ENCODE measurements around the gene DCAF11. TPM values are rescaled to one million over a fixed set of nuclear protein-coding genes. Genes with fewer than 3 reads are reported as not detected.

The DCAF11 gene
- total RNA-seq, 1 donor from 2014 or later = 85.6 TPM

DNA sequence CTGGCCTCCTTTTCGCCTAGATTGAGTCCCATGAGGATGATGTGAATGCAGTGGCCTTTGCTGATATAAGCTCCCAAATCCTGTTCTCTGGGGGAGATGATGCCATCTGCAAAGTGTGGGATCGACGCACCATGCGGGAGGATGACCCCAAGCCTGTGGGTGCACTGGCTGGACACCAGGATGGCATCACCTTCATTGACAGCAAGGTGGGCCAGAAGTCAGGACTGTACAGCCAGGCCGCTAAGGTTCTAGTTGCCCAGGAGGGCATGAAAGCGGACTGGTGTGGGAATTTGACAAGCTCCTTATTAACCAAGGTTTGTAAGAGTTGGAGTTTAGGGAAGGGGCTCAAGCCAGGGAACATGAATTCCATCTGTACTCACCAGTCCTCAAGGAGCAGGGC is 5.1 kb downstream of the DCAF11 start:
- H3K9ac ChIP-seq (ENCODE audit: low read depth in 1 of 3, low read length in 3 of 3) = peak overlapping the region in 1 of 3 donors; percentile 3
- no peak overlapping the region for H3K4me3 ChIP-seq (ENCODE audit: low read length in 3 of 3)
- no peaks in the 10 kb centered on the region for H3K27me3 ChIP-seq (ENCODE audit: control insufficient read depth in 3 of 3, insufficient read depth in 3 of 3, low read length in 3 of 3)
- H3K4me1 ChIP-seq (ENCODE audit: control insufficient read depth in 3 of 3, insufficient read depth in 3 of 3, low read length in 3 of 3) = peaks cover 15 to 19% (median 17%) of the 10 kb centered on the region in 3 donors
- H3K27ac ChIP-seq (ENCODE audit: low read depth, low read length) = no peak overlapping the region
- H3K36me3 ChIP-seq (ENCODE audit: control insufficient read depth in 3 of 3, insufficient read depth in 3 of 3, low read length in 3 of 3) = peaks cover 59 to 66% (median 62%) of the 10 kb centered on the region in 3 donors
- H3K9me3 ChIP-seq (ENCODE audit: control insufficient read depth in 3 of 3, low read length in 3 of 3) = no peaks in the 10 kb centered on the region

DNA sequence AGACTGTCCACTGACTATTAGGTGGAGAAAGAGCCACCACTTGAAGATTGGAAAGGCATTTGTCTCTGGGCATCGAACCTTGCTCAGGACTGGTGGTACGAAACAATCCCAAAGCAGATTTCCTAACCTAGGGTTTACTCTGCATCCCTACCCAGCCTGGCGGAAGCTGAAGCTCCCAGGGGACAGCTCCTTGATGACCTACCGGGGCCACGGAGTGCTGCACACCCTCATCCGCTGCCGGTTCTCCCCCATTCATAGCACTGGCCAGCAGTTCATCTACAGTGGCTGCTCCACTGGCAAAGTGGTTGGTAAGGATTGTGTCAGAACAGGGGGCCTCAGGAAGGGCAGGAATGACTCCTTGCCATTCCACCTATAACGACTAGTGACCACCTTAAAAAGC is 6.6 kb downstream of the DCAF11 start:
- H3K36me3 ChIP-seq (ENCODE audit: control insufficient read depth in 3 of 3, insufficient read depth in 3 of 3, low read length in 3 of 3) = peaks cover 59 to 66% (median 62%) of the 10 kb centered on the region in 3 donors

DNA sequence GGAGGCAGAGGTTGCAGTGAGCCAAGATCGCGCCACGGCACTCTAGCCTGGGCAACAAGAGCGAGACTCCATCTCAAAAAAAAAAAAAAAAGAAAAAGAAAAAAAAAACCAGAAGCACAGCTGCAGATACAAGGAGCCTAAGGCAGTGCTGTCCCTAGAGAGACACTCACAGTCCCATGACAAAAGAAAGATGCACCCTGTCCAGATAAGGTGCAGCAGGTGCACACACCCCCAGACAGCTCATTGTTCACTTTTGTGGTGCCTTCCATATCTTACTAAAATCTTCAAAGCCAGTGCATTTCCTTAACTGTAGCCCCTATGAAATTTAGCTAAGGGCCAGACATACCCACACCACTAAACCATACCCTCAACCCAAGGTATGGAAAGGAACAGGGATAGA is 7.8 kb downstream of the DCAF11 start:
- Histone ChIP-seq H3K4me1 (ENCODE audit: control insufficient read depth in 3 of 3, insufficient read depth in 3 of 3, low read length in 3 of 3) (no peaks in the 10 kb centered on the region), H3K36me3 (ENCODE audit: control insufficient read depth in 3 of 3, insufficient read depth in 3 of 3, low read length in 3 of 3) (peaks cover 57% of the 10 kb centered on the region in 3 donors), H3K4me3 (ENCODE audit: low read length in 3 of 3) (no peak overlapping the region), H3K9ac (ENCODE audit: low read depth in 1 of 3, low read length in 3 of 3) (no peak overlapping the region), H3K27ac (ENCODE audit: low read depth, low read length) (no peak overlapping the region), H3K9me3 (ENCODE audit: control insufficient read depth in 3 of 3, low read length in 3 of 3) (no peaks in the 10 kb centered on the region), H3K27me3 (ENCODE audit: control insufficient read depth in 3 of 3, insufficient read depth in 3 of 3, low read length in 3 of 3) (no peaks in the 10 kb centered on the region)

More for the DNA sequence above, 6.6 kb downstream of the DCAF11 start:
- Histone ChIP-seq H3K4me1 (ENCODE audit: control insufficient read depth in 3 of 3, insufficient read depth in 3 of 3, low read length in 3 of 3) (peaks cover 4 to 8% (median 6%) of the 10 kb centered on the region in 3 donors), H3K9me3 (ENCODE audit: control insufficient read depth in 3 of 3, low read length in 3 of 3) (no peaks in the 10 kb centered on the region), H3K27ac (ENCODE audit: low read depth, low read length) (no peak overlapping the region), H3K9ac (ENCODE audit: low read depth in 1 of 3, low read length in 3 of 3) (no peak overlapping the region), H3K27me3 (ENCODE audit: control insufficient read depth in 3 of 3, insufficient read depth in 3 of 3, low read length in 3 of 3) (no peaks in the 10 kb centered on the region), H3K4me3 (ENCODE audit: low read length in 3 of 3) (no peak overlapping the region)

DNA sequence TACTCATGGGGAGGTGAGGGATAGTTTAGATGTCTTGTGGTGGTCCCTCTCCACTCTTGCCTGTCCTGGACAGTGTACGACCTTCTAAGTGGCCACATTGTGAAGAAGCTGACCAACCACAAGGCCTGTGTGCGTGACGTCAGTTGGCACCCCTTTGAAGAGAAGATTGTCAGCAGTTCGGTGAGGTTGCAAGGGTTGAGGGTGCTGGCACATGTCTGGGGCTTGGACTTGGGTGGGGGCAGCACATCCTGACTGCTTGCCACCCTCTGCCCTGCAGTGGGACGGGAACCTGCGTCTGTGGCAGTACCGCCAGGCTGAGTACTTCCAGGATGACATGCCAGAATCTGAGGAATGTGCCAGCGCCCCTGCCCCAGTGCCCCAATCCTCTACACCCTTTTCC is 8.3 kb downstream of the DCAF11 start:
- H3K27ac ChIP-seq (ENCODE audit: low read depth, low read length) = no peak overlapping the region
- no peak overlapping the region for H3K4me3 ChIP-seq (ENCODE audit: low read length in 3 of 3)
- H3K9me3 ChIP-seq (ENCODE audit: control insufficient read depth in 3 of 3, low read length in 3 of 3) = no peaks in the 10 kb centered on the region
- no peaks in the 10 kb centered on the region for H3K4me1 ChIP-seq (ENCODE audit: control insufficient read depth in 3 of 3, insufficient read depth in 3 of 3, low read length in 3 of 3)
- H3K36me3 ChIP-seq (ENCODE audit: control insufficient read depth in 3 of 3, insufficient read depth in 3 of 3, low read length in 3 of 3) = peaks cover 52 to 55% (median 54%) of the 10 kb centered on the region in 3 donors
- no peaks in the 10 kb centered on the region for H3K27me3 ChIP-seq (ENCODE audit: control insufficient read depth in 3 of 3, insufficient read depth in 3 of 3, low read length in 3 of 3)
- H3K9ac ChIP-seq (ENCODE audit: low read depth in 1 of 3, low read length in 3 of 3) = no peak overlapping the region

DNA sequence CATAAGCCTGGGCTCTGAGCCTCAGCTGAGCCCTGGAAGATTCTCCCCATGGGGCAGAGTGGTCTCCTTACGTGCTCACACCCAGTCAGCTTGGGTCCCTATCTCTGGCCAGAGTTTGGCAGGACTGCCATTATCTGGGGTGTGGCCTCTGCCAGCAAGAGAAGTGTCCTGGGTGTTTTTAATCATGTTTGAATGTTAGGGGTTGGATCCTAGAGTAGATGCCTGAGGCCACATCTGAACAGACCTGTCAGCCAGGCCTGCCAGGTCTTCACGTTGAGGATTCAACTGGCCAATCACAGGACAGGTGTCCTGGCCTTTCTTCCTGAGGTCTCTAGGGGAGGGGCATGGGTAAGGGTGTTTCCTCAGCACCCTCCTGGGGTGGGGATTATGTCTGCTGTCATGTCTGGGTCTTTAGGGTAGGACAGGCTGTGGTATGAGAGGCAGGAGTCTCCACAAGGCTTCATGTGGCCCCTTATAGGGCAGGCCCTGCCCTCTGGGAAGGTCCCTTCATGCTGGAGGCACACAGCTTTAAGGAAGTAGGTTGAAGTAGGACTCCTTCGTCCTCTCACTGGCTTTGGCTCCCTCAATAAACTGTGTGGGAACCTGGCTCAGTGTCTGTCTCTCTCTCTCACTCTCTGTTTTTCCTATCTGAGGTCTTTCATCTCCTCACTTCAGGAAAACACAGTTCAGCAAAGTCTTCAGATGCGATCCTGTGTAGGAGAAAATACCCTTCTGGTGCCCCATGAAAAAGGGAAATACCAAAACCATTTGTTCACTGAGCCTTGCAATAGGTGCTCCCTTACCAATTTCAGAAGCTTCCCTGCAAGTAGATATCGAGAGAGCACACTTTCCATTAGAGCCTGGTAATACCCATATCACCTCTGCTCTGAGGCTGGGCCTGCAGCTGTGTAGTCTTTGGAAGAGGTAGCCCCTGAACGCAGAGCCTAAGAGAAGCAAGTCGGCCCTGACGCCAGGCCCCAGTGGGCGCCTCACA is 9.1 kb downstream of the DCAF11 start:
- peaks cover 44 to 47% (median 45%) of the 10 kb centered on the region in 3 donors for H3K36me3 ChIP-seq (ENCODE audit: control insufficient read depth in 3 of 3, insufficient read depth in 3 of 3, low read length in 3 of 3)
- no peaks in the 10 kb centered on the region for H3K9me3 ChIP-seq (ENCODE audit: control insufficient read depth in 3 of 3, low read length in 3 of 3)
- H3K27me3 ChIP-seq (ENCODE audit: control insufficient read depth in 3 of 3, insufficient read depth in 3 of 3, low read length in 3 of 3) = no peaks in the 10 kb centered on the region
- no peaks in the 10 kb centered on the region for H3K4me1 ChIP-seq (ENCODE audit: control insufficient read depth in 3 of 3, insufficient read depth in 3 of 3, low read length in 3 of 3)
- no peak overlapping the region for H3K9ac ChIP-seq (ENCODE audit: low read depth in 1 of 3, low read length in 3 of 3)
- no peak overlapping the region for H3K4me3 ChIP-seq (ENCODE audit: low read length in 3 of 3)
- H3K27ac ChIP-seq (ENCODE audit: low read depth, low read length) = no peak overlapping the region

DNA sequence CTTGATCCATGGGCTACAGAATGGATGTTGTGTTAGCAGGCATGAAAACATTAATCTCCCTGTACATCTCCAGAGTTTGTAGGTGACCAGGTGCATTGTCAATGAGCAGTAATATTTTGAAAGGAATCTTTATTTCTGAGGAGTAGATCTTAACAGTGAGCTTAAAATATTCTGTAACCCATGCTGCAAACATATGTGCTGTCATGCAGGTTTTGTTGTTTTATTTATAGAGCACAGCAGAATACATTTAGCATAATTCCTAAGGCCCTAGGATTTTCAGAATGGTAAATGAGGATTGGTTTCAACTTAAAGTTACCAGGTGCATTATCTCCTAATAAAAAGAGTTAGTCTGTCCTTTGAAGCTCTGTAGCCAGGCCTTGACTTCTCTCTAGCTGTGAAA is 12.4 kb downstream of the DCAF11 start:
- Histone ChIP-seq H3K4me1 (ENCODE audit: control insufficient read depth in 3 of 3, insufficient read depth in 3 of 3, low read length in 3 of 3) (peaks cover 12 to 18% (median 15%) of the 10 kb centered on the region in 3 donors), H3K27me3 (ENCODE audit: control insufficient read depth in 3 of 3, insufficient read depth in 3 of 3, low read length in 3 of 3) (no peaks in the 10 kb centered on the region), H3K9me3 (ENCODE audit: control insufficient read depth in 3 of 3, low read length in 3 of 3) (no peaks in the 10 kb centered on the region), H3K36me3 (ENCODE audit: control insufficient read depth in 3 of 3, insufficient read depth in 3 of 3, low read length in 3 of 3) (peaks cover 15 to 18% (median 17%) of the 10 kb centered on the region in 3 donors), H3K27ac (ENCODE audit: low read depth, low read length) (no peak overlapping the region), H3K9ac (ENCODE audit: low read depth in 1 of 3, low read length in 3 of 3) (no peak overlapping the region), H3K4me3 (ENCODE audit: low read length in 3 of 3) (no peak overlapping the region)

DNA sequence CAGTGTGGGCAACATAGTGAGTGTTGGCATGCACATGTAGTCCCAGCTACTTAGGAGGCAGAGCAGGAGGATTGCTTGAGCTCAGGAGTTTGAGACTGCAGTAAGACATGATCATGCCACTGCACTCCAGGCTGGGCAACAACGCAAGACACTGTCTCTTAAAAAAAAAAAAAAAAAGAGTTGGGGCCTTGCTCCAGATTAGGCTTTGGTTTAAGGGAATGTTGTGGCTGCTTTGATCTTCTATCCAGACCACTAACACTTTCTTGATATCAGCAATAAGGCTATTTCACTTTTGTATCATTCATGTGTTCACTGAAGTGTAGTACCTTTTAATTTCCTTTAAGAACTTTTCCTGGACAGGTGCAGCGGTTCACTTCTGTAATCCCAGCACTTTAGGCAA is 13.1 kb downstream of the DCAF11 start:
- Histone ChIP-seq H3K27me3 (ENCODE audit: control insufficient read depth in 3 of 3, insufficient read depth in 3 of 3, low read length in 3 of 3) (no peaks in the 10 kb centered on the region), H3K4me1 (ENCODE audit: control insufficient read depth in 3 of 3, insufficient read depth in 3 of 3, low read length in 3 of 3) (peaks cover 19 to 26% (median 21%) of the 10 kb centered on the region in 3 donors), H3K36me3 (ENCODE audit: control insufficient read depth in 3 of 3, insufficient read depth in 3 of 3, low read length in 3 of 3) (peaks cover 13 to 18% (median 14%) of the 10 kb centered on the region in 3 donors), H3K9ac (ENCODE audit: low read depth in 1 of 3, low read length in 3 of 3) (no peak overlapping the region), H3K4me3 (ENCODE audit: low read length in 3 of 3) (no peak overlapping the region), H3K27ac (ENCODE audit: low read depth, low read length) (no peak overlapping the region), H3K9me3 (ENCODE audit: control insufficient read depth in 3 of 3, low read length in 3 of 3) (no peaks in the 10 kb centered on the region)

DNA sequence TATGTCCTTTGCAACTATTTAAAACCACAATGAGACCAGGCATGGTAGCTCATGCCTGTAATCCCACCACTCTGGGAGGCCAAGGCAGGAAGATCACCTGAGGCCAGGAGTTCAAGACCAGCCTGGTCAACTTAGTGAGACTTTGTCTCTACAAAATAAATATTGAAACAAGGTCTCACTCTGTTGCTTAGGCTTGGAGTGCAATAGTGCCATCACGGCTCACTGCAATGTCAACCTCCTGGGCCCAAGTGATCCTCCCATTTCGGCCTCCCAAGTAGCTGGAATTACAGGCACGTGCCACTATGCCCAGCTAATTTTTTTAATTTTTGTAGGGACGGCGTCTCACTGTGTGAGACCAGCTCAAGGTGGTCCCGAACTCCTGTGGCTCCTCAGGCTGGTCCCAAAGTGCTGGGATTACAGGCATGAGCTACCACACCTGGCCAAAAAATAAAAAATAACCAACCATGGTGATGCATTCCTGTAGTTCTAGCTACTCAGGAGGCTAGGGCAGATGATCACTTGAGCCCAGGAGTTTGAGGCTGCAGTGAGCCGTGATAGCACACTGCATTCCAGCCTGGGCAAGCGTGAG is 14.9 kb downstream of the DCAF11 start:
- no peaks in the 10 kb centered on the region for H3K9me3 ChIP-seq (ENCODE audit: control insufficient read depth in 3 of 3, low read length in 3 of 3)
- H3K27ac ChIP-seq (ENCODE audit: low read depth, low read length) = no peak overlapping the region

DNA sequence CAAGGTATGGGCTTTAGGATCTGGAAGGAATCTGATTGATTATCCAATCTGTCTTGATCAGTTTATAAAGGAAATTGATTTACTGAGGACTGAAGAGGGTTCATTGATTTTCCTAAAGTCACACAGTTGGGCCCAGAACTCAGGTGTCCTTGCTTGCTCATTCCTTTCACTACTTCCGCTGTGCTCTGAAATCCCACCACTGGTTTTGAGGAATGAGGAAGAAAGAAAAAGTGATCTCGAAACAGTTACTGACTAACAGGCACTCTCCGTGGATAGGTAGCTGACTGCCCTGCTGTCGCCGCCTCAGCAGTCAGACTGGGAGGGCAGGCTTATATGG is 15.8 kb downstream of the DCAF11 start, which contains the start of gene FITM1:
TSS of gene FITM1 (plus strand) at position 280 of the 337 bp plus-strand sequence. CDS start 905 bp downstream, outside the sequence.
- Histone ChIP-seq H3K4me3 (ENCODE audit: low read length in 3 of 3) (peak within 1 kb of the TSS; percentile 70 to 88 (median 87)), H3K4me1 (ENCODE audit: control insufficient read depth in 3 of 3, insufficient read depth in 3 of 3, low read length in 3 of 3) (peaks cover 27 to 37% (median 30%) of the 10 kb centered on the region in 3 donors), H3K36me3 (ENCODE audit: control insufficient read depth in 3 of 3, insufficient read depth in 3 of 3, low read length in 3 of 3) (peaks cover 0 to 9% (median 0%) of the 10 kb centered on the region in 3 donors), H3K9ac (ENCODE audit: low read depth in 1 of 3, low read length in 3 of 3) (peak within 1 kb of the TSS; percentile 82 to 96 (median 82)), H3K9me3 (ENCODE audit: control insufficient read depth in 3 of 3, low read length in 3 of 3) (no peaks in the 10 kb centered on the region), H3K27me3 (ENCODE audit: control insufficient read depth in 3 of 3, insufficient read depth in 3 of 3, low read length in 3 of 3) (no peaks in the 10 kb centered on the region), H3K27ac (ENCODE audit: low read depth, low read length) (peak within 1 kb of the TSS; percentile 96)

More for the DNA sequence above, 14.9 kb downstream of the DCAF11 start:
- Histone ChIP-seq H3K9ac (ENCODE audit: low read depth in 1 of 3, low read length in 3 of 3) (no peak overlapping the region), H3K36me3 (ENCODE audit: control insufficient read depth in 3 of 3, insufficient read depth in 3 of 3, low read length in 3 of 3) (peaks cover 0 to 9% (median 0%) of the 10 kb centered on the region in 3 donors), H3K4me1 (ENCODE audit: control insufficient read depth in 3 of 3, insufficient read depth in 3 of 3, low read length in 3 of 3) (peaks cover 24 to 31% (median 27%) of the 10 kb centered on the region in 3 donors), H3K27me3 (ENCODE audit: control insufficient read depth in 3 of 3, insufficient read depth in 3 of 3, low read length in 3 of 3) (no peaks in the 10 kb centered on the region), H3K4me3 (ENCODE audit: low read length in 3 of 3) (no peak overlapping the region)

Data from skeletal muscle tissue (tissue), 4 donors.